GM18909 (cell line): ENCODE measurements around the gene LGALS3.

Experiments
- ATAC-seq: cut with Tn5 transposase; IDR thresholded peaks from one replicate; pipeline ENCODE4 v1.9.1; 2021; ENCODE audit warnings: mild to moderate bottlenecking; ENCODE audit not compliant: unreplicated experiment, poor library complexity

LGALS3 gene

DNA sequence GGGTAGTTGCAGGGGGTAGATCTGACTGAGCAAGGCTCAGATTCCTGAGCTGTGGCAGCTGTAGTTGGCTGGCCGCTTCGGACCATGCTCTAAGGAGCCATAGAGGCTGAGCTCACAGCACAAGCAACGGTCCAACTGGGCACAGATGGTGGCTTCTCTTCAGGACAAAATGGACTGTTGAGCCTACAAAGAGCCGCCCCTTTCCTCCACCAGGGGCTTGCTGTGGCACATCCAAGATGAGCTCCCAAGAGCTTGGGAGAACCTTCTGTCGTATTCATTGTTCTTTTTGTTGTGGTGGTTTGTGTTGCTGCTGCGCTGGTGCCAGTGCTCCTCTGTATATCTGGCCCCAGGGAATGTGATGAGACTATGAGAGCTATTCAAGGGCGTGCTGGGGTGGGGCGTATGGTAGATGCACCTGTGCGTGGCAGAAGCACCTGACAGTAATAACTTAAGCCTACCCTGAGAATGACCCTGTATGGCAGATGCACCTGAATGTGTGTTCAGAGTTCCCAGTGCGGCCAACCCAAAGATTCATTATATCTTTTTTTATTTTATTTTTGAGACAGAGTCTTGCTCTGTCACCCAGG is 17.8 kb upstream of the LGALS3 start:
- ATAC-seq = no peak

DNA sequence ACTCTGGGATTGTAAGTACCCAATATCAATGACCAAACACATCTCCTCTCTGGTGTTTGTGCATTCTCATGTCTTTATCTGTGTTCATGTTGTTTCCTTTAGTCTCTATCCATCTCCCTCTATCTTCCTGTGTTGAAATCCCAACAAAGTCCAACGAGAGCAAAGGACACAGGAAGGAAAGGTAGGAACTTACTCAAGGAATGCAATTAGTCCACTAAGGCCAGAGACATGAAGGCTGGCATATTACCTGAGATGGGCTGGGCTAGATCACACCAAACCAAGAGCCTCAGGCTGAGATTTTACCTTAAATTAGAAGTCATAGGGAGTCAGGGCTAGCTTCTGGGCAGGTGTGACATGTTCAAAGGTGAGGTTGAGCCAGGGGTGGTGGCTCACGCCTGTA is 14.3 kb upstream of the LGALS3 start:
- no peak for ATAC-seq

DNA sequence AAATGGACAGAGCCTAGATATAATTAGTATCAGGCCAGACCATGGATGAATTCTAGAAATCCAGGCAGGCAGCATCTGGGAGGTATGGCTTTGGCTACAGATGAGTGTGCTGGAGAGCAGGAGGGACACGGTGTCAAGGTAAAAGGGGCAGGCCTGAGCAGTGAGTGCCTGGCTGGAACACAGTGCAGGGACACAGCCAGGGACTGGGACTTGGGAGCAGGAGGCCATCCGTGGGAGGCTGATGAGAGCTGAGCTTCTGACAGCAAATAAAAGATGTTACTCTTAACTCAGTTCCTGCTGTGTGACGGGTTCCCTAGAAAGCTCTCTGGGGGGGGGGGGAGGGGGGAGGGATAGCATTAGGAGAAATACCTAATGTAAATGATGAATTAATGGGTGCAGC is 13.6 kb upstream of the LGALS3 start:
- ATAC-seq = no peak

DNA sequence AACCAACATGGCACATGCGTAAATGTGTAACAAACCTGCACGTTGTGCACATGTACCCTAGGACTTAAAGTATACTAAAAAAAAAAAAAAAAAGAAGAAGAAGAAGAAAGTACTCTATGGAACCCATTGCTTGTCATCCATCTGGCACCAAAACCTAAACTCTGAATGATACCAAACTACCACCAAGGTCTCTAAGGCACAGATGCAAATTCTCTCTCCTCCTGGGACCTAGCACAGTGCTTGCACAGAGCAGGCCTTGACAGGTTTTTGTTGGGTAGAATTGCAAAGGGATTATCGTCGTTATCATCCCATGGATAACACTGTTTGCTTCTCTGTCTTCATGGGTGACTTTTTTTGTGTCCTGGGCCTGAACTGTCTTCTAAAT is 13.2 kb upstream of the LGALS3 start:
- ATAC-seq = no peak

DNA sequence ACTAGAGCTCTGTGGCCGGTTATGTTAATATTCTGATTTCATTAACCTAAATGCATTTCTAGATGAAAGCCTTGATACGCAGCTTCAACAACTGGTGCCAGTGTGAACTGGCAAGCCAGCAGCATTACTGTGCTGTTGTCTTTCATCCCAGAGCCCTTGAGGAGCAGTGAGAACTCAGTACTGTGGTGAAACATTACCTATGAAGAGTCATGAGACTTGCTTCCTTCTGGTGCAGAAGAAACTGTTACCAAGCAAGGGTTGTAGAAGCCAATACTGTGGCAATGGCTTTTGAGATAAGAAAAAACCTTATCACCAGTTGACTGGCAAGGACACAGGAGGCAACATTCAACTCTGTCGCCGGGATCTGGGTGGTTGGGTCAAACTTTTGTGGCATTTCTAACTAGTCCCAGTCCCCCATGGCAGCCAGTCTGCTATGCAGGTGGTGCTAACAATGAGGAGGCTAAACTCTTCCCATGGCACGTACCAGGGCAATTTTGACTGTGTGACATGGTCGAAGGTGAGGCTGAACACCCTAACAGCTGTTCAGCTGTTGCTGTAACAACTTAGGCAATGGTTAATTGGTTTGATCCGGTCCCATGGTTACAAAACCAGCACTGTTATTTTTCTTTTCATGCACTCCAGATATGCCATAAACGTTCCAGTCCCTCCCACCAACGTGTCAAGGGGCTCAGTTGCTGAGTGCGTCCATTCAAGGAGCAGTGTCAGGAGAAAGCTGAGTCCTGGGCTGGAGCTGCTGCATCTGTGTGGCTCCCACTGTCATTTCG is 12.6 kb upstream of the LGALS3 start:
- ATAC-seq = no peak

DNA sequence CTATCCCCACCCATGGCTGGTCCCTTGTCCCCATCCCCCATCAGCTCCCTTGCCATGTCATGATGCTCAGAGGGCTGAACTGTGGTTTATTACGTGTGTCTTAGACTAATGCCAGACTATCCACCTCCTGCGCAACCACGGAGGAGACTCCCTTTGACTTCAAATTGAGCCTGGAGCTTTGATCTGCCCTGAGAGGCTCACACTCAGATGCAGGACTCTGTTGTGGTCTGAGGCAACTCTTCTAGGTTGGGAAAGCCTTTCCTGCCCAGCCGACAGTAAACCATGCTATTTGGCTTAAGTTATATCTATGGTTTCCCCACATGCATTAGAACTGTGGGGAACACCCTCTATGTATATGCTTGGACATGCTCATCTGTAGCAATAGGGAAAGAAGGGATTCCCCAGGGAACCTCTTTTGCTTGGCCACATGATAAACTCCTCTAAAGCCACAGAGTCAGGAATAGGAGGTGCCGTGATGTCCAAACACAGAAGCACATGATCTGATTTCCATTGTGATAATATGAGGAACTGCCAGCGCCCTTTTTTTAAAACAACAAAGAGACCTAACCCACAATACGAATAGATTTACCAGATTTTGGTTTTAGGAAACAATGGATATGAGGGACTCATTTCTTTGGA is 11.1 kb upstream of the LGALS3 start:
- ATAC-seq = no peak

DNA sequence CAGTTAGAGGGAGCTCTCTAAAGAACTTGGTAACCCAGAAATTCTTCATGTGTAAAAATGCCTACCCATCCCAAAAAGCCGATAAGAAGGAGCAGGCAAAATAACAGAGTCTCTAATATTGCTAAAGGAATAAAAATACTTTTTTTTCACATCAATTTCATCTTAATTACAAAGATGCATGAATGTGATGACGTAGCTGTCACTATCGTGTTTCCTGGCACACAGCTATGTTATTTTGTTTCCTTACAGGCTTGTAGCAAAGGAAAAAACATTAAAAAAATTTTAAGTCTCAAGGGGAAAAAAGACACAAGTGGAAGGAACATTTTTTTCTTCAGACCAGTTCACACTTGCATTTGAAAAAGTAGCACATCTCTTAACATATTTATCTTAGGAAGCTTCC is 10.3 kb upstream of the LGALS3 start:
- no peak for ATAC-seq

DNA sequence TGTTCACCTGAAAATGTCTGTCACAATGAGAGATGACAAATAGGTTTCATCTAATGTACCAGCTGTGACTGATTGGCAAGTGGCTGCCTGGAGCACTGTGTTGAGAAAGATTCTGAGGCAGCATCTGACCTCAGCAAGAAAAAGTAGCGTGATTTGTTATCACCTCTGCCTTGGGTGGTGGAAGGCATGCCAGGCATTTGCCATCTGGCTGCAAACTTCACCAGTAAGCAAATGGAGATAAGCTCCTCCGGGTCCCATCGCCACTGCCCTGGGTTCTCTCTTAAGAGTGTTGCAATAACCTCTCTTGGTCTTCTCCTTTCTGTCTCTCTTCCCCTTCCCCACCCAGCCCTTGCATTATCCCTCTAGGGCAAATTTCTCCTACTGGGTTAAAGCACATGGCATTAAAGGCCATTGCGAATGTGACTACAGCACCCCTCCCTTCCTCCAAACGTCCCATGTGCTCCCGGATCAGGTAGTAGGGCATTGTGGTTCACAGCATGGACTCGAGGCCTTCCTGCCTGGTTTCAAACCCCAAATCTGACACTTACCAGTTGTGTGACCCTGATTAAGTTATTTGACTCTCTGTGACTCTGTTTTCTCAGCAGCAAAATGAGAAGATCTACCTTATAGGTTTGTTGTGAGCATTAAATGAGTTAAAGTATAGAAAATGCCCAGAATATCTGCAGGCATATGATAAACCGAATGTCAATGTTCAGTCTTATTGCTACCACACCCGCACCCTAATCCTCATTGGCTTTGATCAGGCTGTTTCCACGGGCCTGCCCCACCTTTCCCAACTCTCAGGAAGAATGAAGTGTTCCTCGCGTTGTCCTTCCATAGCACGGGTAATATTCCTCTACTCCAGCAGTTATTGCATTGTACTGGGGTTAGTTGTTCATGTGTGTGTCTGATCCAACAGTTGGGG is 8.2 kb upstream of the LGALS3 start:
- ATAC-seq = no peak

DNA sequence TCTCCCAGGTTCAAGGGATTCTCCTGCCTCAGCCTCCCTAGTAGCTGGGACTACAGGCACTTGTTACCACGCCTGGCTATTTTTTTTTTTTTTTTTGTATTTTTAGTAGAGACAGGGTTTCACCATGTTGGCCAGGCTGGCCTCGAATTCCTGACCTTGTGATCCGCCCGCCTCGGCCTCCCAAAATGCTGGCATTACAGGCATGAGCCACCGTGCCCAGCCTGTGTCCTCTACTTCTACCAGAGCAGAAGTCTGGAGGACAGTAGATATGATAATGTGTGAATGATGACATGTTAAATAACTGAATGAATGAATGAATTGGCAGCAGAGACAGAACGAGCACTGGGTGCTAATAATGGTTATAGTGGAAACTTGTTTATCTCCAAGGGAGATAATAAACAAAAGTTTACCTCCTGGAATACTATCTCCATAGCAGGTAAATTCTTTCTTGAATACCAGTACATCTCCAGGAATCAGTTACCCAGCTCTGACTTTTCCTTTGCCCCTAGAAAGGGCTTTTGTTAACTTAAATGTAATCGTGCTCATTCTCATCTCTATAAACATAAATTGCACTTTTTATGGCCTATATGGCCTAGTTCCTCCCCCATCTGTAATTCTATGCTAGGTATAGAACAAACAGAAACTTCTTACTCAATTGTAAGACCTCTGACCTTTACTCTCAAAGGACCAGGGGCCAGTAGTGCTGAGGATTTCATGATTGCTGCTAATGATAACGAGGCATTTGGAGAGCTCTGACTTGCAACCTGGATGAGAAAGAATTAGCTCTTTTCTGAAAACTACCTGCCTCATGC is 7.2 kb upstream of the LGALS3 start:
- no peak for ATAC-seq

DNA sequence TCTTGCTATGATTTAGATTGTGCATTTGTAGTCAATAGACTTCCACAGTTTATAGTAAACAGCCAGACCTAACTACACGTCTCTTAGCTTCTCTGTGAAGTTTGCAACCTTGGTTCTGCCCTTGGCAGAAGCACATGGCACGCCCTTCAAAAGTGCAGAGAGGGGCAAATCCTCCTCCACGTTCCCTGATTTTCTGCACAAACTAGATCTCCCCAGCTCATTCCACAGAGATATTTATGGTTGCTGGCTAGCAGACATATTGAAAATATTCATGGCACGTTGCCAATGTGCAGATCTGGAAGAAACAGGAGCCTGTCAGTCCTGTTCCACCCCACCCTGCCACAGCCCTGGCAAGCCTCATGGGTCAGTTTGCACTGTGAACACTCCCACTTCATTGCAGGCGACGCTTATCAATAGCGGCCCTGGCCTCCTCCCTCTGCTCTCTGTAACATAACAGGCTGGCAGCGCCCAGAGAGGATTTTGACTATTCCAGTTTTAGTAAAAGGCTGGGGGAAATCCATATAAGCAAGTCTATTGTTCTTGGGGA is 6.5 kb upstream of the LGALS3 start:
- no peak for ATAC-seq

DNA sequence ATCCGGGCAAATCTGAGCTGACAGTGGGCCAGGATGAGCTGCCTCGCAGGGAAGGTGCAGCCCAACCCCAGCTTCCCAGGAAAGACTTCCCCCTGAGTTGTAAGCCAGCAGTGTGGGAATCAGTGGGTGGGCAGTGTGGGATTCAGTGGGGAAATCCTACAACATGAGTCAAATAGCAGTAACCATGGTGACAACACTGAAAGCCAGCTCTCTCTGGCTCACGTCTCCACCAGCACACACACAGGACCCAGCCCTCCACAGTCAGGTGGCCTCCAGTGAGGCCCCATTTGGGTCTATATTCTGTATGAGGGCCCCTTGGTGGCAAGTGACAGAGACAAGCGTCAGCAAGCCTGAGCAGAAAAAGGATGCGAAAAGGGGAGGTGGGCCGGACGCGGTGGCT is 6.0 kb upstream of the LGALS3 start:
- no peak for ATAC-seq

DNA sequence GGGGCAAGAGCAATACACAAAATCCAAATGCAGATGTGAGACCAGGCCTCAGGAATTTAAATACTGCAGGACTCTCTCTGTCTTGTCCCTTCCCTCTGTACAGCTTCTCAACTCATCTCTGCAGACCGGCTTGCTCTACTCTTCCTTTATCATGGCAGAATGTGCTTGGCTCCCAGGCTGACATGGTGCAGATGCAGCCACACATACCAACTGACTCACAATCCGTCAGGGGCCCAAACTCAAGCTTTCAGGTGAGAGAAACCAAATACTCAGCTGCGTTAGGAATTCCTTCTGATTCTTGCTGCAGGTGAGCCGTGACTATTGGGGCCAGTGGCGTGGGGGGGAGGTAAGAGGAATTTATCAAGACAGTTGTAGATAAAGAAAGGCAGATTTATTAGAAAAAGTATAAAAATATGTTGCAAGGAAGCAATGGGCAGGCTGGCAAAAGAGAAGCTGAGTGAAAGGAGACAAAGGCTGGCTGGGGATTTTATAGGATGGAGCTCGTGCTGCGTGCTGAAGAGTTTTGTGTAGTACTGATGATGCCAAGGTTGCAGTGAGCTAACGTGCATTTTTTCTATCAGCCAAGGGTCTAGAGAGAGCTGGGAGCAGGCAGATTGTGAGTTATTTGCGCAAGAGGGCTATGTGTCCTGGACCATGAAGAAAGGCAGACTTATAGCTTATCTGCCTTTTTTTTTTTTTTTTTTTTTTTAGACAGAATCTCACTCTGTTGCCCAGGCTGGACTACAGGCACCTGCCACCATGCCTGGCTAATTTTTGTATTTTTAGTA is 5.0 kb upstream of the LGALS3 start:
- ATAC-seq = no peak

DNA sequence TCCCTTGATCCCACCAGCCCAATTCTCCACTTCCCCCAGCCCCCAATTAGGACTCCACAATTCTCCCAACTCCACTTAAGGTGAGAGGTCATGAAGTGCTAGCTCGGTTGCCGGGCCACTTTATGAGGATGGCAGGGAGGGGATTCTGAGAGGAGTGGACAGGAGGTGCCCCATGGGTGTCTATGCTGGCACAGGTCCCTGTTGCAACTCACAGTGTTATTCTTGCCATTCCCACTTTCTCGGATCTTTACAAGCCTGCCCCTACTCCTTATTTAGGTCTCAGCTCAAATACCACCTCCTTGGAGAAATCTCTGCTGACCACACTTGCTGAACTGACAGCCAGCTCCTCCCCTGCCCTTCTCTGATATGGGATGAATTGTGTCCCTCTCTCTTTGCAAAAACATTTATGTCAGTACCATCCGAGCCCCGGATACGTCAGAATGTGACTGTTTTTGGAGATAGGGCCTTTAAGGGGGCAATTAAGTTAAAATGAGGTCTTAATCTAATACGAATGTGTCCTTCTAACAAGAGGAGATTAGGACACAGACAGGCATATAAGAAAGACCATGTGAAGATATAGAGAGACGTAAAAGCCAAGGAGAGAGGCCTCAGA is 4.2 kb upstream of the LGALS3 start:
- ATAC-seq = no peak

DNA sequence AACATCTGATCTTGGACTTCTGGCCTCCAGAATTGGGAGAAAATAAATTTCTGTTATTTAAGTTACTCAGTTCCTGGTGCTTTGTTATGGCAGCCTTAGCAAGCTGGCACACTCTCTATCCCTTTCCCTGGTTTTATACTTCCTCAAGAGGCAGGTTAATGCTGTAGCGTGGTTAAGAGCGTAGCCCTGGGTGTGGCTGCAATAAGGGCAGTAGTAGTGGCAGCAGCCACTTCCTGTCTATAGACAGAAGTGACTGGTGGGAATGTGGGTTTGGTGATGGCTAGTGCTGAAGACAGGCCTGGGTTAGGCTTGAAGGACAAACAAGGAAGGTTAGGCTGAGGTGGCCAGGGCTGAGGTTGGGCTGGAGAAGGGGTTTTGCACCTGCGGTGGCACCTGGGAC is 3.6 kb upstream of the LGALS3 start:
- ATAC-seq = no peak

DNA sequence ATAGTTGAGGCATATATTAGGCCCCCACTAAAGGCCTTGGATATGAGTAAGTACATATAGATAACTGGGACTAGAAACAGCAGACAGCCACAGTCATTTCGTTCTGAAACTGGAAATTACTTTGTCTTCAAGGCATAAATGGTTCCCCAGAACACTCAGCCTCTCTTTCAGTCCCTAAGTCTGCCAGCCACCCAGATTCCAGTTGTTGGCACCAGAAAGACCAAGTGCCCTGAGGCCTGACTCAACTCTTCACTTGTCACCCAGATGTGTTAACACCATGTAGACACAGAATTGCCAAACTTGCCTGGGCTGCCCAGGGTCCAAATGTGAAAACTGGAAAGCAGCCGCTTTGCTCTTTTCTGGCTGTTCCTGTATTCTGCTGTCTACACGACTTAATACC is 3.0 kb upstream of the LGALS3 start:
- no peak for ATAC-seq

DNA sequence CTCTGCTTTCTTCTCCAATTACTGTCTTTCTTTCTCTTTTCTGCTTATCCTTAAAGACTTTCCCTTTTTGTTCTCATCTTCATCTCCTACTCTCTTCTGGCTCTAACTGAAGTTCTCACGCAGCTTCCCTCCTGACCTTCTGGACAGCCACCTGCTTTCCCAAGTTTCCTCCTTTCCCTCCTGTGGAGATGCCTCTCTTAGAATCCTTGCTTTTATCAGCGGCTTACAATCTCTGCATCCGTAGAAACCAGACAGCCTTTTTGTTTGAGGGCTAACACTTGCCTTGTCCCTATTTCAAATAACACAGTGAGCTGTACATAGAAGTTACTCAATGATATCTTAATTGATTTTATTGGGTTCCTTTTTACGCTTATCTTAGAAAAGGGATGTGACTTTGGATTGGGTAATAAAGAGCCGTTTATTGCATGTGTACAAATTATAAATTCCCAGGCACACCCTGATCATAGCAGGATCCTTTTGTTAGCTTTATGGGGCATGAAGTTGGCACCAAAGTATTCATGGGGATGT is 2.1 kb upstream of the LGALS3 start:
- no peak for ATAC-seq

DNA sequence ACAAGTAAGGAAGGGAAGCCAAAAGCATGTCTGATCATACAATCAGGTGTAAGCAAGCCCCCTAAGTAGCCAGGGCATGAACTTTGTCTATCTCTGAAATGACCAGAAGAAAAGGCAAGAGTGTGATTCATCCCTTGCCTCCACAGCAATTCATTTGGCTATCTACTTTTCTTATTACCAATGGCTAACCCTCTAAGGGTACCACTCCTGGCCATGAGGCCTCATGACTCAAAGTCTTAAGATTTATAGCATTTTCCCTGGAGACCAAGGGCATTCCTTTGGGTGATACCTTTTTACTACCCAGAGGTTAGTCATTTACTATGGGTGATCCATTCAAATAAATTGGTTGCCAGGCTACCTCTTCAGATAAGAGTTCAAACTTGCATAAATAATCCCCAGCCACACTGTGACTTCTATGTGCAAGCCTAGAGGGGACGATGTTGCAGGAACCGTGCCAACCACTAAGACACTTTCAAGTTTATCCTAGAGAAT is 1.5 kb upstream of the LGALS3 start:
- no peak for ATAC-seq
